Putamen (tissue), 1 donor: ENCODE results near the gene AMIGO3.
"Not testable (repeated sequence)": the region's sequence is repeated elsewhere in the genome, so short reads cannot be mapped to it uniquely, and the experiment has no call there.

Experiments used
- DNase-seq: peaks from one replicate; pipeline ENCODE4 v3.0.0-alpha.2; 2016; ENCODE audit warnings: low spot score

Gene AMIGO3, protein sequence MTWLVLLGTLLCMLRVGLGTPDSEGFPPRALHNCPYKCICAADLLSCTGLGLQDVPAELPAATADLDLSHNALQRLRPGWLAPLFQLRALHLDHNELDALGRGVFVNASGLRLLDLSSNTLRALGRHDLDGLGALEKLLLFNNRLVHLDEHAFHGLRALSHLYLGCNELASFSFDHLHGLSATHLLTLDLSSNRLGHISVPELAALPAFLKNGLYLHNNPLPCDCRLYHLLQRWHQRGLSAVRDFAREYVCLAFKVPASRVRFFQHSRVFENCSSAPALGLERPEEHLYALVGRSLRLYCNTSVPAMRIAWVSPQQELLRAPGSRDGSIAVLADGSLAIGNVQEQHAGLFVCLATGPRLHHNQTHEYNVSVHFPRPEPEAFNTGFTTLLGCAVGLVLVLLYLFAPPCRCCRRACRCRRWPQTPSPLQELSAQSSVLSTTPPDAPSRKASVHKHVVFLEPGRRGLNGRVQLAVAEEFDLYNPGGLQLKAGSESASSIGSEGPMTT

DNA sequence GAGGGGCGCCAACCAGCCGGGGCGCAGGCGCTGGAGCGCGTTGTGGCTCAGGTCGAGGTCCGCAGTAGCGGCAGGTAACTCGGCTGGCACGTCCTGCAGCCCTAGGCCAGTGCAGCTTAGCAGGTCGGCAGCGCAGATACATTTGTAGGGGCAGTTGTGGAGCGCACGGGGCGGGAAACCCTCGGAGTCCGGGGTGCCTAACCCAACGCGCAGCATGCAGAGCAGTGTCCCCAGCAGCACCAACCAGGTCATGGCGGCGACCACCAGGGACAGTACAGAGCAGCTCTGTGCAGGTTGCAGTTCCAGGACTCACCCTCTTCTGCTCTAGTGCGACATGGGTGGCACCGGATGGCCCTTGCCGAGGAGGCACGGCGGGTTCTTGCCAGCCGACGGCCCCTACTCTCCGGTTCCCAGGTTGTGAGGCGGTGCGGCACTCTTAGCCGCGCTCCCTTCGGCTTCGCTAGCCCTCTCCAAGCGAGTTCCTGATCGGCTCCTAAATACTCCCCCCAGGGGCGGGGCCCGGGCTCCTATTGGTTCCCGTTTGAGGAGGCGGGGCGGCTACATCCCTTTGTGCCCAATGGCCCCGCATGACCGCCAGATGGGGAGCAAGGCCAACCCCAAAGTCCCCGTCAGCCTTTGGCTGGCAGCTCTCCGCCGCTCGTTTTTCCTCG is at the start of gene AMIGO3:
Gene AMIGO3 (minus strand): TSS at position 471 of the 671 bp plus-strand sequence. CDS start 219 bp downstream, at position 252.
- peak; percentile 92 for DNase-seq

DNA sequence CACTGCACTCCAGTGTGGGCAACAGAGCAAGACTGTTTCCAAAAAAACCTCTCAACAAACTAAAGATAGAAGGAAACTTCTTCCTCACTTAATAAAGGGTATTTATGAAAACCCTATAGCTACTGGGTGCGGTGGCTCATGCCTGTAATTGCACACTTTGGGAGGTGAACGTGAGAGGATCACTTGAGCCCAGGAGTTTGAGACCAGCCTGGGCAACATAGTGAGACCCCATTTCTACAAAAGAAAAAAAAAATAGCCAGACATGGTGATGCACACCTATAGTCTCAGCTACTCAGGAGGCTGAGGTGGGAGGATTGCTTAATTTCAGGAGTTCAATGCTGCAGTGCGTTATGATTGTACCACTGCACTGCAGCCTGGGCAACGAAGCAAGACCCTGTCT is 44.5 kb upstream of the AMIGO3 start:
- no peak for DNase-seq

DNA sequence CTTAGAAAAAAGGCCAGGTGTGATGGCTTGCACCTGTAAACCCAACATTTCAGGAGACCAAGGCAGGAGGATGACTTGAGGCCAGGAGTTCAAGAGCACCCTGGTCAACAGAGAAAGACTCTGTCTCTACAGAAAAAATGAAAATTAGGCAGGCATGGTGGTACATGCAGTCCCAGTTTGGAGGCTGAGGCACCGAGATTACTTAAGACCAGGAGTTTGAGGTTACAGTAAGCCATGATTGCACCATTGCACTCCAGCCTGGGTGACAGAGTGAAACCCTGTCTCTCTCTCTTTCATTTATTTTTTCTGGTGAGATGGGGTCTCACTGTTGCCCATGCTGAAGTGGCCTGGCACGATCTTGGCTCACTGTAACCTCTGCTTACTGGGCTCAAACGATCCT is 42.2 kb upstream of the AMIGO3 start:
- no peak for DNase-seq

DNA sequence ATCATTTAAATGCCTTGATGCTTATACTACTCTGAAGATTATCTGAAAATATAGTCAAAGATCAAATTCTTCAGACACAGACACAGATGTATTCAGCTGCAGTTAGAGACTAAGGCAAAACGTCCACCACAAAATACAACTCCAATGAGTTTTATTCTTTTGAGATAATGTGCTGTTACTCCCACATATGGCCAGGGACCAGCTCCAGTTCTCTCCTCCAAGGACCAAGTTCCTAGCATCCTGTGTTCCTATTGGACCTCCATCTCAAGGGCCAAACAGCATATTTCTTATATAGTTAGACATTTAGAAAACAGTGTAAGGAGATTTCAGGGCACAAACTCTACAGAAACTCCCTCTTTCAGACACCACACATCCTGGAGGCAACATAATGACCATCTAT is 39.7 kb upstream of the AMIGO3 start:
- no peak for DNase-seq

DNA sequence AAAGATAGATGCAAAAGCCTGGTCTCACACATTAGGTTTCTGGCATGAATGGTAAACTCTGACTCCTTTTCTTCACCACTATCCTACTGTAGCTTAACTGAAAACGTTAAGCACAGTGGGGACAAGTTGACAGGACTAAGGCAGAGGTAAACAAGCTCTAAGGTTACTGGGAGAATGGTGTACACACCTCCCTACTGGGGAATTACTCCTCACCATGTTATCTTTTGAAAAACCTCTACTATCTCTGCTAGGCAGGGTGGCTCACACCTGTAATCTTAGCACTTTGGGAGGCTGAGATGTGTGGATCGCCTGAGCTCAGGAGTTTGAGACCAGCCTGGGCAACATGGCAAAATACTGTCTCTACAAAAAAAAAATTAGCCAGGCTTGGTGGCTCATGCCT is 37.7 kb upstream of the AMIGO3 start:
- DNase-seq = no peak

DNA sequence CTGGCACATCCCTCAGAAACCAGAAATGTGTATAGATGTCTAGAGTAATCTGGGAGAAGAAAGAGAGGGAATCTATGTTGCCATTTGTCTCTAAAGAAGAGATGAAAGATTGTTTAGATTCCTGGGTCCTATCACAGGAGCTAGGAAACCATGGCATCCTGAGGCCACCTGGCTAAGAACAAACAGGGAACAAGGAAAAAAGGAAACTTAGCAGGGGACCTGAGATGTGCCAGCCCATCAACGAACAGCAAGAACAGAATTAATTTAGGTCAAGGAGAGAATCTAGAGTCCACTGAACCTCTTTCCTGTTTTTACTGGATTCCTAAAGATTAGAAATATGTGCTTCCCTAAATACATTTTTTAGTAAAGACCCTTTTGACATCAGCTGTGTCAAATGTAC is 36.6 kb upstream of the AMIGO3 start:
- no peak for DNase-seq

DNA sequence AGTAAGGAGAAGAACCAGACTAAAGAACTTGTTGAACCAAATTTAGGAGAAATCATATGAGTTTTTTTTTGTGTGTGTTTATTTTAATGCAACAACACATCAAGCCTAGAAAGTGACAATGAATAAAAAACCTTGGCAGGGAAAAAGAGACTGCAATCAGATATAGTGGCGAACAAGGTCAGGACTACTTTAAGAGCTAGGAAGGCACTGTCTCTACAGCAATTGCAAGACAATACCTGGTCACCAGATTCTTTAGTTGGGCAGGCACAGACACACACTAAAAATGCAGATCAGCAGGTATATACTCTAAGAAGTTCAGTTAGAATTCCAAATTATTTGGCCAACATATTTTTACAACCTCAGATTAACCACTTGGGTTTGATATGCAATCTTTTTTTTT is 35.1 kb upstream of the AMIGO3 start:
- DNase-seq = no peak

DNA sequence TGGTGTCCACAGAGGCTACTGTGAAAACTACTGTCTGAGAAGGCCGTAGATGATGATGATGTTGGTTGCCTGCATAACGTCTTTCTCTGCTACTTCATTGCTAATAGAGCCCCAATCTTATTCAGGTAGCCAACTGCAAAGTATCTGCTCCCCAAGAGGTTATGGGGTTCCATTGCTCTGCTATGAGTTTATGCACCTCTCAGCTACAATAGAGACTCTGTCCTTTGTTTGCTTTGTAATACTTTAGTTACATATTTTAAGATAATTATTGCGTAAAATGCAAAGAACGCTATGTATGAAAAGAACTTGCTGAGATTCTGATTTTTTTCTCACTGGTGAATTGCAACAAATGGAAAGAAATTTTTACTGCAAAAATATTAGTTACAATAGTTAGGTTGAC is 32.0 kb upstream of the AMIGO3 start:
- DNase-seq = no peak

DNA sequence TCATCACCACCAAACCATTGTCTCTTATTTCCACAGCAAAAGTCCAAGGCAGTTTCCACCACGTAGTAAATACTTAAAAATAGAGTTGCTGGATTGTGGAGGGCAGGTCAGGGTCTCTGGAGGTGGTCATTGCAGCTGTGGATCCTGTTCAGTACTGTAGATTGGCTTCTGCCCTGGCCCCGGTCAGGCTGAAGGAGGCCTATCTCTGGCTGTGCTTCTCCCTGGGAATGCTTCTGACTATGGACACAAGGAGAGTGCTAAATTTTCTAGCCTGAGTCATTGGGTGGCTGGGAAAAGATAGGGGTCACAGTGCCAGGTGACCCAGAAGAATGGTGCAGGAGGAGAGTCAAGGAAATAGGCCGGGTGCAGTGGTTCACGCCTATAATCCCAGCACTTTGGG is 30.6 kb upstream of the AMIGO3 start:
- DNase-seq = no peak

DNA sequence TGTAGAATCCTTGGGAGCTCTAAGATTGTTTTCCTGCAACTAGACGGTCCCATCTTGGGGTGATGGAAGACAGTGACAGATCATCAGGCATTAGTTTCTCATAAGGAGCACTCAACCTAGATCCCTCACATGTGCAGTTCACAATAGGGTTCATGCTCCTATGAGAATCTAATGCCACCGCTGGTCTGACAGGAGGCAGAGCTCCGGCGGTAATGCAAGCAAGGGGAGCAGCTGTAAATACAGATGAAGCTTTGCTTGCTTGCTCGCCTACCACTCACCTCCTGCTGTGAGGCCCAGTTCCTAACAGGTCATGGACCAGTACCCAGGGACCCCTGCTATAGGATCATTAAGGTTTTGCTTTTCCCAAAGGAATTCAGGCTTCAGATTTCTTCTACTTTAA is 29.4 kb upstream of the AMIGO3 start:
- DNase-seq = not testable (repeated sequence)

DNA sequence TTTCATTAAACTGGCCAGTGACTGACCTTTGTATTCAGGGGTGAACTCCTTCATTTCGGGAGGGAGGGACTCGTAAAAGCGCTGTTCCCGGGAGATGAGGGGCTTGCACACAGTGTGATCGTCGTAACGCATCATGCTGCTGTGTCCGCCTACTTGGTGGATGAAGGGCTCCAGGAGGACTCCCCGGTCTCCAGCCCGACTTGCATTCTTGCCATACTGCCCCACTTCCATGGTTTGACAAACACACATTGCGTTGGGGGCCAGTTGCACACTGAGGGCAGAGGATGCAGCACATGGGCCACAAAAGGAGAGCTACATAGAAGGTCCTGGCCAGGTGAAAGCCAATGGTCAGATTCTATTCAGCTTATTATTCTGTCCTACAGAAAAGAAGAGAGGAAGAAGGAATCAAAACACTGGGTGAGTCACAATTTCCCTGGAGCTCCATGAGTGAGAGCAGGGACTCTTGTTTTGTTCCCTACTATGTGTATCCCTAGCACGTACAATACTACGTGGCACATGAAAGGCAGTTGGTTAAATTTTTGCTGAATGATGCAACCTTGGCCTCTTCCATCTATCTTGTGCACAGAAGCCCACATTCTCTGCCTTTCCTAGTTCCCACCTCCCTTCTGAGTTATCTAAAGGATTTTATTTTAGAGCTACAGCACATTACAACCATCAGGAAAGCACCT is 28.5 kb upstream of the AMIGO3 start:
- DNase-seq = no peak

DNA sequence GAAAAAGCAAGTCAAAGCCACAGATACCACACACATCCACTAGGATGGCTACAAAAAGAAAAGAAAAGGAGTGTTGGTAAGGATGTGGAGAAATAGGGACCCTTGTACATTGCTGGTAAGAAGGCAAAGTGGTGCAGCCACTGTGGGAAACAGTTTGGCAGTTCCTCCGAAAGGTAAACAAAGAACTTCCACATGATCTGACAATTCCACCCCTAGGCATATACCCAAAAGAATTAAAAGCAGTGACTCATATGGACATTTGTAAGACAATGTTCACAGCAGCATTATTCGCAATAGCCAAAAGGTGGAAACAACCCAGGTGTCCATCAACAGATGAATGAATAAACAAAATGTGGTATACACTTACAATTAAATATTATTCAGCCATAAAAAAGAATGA is 26.5 kb upstream of the AMIGO3 start:
- DNase-seq = no peak

DNA sequence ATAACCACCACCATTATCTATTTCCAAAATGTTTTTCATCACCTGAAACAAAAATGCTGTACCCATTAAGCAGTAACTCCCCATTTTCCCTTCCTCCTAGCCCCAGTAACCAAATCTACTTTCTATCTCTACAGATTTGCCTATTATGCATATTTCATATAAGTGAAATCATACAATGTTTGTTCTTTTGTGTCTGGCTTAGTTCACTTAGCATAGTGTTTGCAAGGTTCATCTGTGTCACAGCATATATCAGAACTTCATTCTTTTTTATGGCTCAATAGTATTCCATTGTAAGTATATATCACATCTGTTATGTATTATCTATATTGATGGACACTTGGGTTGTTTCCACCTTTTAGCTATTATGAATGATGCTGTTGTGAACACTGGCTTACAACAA is 20.9 kb upstream of the AMIGO3 start:
- DNase-seq = no peak

DNA sequence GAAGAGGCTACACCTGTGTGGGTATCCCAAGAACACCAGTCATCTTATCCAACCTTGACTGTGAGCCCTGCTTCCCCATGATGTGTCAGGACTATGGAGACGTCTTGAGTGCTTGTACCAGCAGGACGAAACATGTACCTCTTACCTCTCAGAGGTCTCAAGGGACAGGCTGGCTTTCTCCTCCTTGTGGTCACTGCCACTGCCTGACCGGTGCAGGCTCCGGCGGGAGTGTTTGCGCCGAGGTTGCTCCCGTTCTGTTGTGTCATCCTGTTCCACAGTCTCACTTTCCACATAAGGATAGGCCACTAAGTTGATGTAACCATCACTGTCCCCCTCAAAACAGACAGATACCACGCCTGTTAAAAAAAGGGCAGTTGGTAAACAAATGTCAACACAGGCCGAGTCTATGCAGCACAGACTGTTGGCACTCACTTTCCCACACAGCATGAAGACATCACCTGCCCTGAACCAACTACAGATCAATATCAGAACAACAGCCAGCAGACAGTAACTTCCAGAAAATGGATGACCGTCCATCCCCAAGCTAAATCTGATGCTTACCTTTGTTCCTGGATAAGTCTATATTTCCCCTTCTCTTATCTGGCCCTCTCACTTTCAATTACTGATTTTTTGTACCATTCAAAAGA is 18.7 kb upstream of the AMIGO3 start:
- DNase-seq = no peak

DNA sequence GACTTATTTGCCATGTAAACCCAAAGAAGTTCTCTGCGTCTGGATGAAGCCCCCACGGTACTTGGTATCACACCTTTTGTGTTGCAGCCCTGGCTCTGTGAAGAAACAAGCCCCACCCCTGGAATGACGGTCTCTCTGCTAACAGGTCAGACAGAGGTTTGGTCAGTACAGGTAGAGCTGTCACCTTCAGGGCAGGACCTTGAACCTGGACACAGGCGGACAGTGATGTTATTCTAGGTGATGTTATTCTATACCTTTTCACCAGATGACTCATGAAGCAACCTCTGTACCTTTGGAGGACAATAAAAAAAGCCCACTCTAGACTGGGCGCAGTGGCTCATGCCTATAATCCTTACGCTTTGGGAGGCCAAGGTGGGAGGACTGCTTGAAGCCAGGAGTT is 15.3 kb upstream of the AMIGO3 start:
- DNase-seq = no peak

DNA sequence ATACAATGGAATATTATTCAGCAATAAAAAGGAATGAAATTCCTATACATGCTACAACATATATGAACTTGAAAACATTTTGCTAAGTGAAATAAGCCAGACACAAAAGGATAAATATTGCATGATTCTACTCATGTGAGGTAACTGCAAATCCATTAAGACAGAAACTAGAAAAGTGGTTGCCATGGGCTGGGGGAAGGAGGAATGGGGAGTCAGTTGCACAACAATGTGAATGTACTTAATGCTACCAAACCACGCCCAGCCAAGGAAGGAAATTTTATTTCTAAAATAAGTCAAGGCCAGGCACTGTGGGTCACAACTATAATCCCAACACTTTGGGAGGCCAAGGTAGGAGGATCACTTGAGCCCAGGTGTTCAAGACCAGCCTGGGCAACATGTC is 14.1 kb upstream of the AMIGO3 start:
- no peak for DNase-seq

DNA sequence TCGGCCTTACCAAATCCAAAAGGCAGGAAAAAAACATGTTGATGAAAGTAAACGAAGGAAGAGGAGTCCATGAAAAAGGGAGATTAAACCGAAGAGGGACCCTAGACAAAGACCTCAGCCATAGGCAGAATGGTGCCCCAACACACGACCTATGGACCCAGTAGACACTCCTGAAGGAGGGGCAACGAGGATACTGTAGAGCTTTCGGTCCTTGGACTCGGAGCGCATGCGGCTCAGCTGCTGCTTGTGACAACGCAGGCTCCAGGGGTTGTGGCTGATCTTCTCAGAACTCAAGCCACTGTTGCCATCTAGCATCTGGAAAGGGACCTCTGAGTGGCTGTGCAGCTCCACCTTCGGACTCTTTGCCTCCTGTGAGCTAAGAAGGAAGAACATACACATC is 13.1 kb upstream of the AMIGO3 start:
- DNase-seq = no peak

DNA sequence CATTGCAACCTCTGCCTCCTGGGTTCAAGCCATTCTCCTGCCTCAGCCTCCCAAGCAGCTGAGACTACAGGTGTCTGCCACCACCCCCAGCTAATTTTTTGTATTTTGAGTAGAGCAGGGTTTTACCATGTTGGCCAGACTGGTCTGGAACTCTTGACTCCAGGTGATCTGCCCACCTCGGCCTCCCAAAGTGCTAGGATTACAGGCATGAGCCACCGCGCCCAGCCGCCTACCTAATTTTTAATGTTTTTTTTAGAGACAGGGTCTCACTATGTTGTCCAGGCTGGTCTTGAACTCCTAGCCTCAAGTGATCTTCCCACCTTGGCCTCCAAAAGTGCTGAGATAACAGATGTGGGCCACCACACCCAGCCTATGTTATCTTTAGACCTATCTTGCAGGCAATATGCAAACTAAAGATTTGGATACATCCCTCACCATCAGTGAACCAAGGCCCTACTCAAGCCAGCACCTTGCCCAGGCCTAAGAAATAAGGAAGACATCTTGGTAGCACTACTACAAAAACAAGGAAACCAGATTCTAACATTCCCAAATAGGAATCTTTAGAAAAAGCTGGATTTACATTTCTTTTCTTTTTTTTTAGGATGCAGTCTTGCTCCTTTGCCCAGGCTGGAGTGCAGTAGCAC is 10.6 kb upstream of the AMIGO3 start:
- no peak for DNase-seq

DNA sequence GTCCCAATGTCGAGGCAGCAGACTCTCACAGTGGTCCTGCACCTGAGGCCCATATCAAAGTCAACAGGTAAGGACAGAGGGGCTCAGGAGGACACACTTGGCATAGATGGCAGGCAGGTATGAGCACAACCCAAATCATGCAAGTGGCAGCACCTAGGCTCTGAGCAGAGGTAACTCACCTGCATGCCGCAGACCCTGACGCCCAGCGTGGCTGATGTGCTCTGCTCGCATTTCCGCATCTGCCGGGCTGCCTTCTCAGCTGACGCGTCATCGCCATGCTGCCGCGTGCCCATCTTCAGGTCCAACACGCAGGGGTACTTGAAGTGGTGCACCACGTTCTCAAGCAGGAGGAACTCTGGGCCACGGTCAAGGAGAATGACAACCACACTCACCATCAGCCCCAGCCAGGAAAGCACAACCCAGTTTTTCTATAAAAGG is 8.5 kb upstream of the AMIGO3 start:
- no peak for DNase-seq

DNA sequence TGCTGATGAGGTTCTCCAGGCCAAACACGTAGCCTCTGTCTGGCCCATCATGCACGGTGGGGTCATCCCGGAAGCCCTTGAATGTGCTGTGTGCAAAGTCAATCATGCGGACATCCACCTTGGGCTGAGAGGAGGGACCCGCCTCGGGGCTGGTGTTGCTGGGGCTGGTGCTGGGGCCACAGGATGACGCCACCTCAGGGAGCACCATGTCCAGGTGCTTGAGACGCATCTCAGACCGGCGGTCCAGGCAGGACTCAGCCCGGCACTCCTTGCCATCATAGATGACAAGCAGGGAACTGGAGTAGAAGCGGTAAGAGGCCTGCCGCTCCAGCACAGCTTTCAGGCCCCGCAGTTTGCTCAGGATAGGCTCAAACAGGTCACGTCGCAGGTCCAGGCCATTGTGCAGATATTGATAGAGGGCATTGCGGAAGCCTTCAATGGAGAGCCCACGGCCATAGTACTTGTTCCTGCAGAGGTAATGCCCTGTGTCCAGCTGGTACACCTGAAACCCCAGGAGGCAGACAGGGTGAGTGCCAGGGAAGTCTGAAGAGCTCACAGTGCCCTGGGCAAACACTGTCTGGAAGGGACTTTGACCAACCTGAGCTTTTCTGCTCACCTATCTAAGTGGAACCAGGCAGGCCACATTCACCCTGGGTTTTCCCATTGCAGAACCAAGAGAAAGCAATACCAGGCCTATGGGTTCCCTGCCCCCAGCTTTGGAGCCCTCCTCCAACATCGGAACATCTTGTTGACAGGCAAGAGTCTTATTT is 7.9 kb upstream of the AMIGO3 start:
- no peak for DNase-seq
